ACC112 (cell line): ENCODE measurements around the gene HTT.

Source experiments
- H2AFZ ChIP-seq: fragments of 200-600 bp; sonication (generic); one replicate; pipeline ENCODE4 v1.6.0; 2017; ENCODE audit warnings: antibody characterized with exemption, low read length; ENCODE audit not compliant: unreplicated experiment
- H3K27ac ChIP-seq: fragments of 200-600 bp; sonication (generic); 2 replicates; pipeline ENCODE4 v1.5.1; 2014; ENCODE audit warnings: low read depth, mild to moderate bottlenecking, antibody characterized with exemption, low read length, moderate library complexity
- H3K27me3 ChIP-seq: fragments of 200-600 bp; sonication (generic); 2 replicates; pipeline ENCODE4 v1.6.1; 2014; ENCODE audit warnings: mild to moderate bottlenecking, antibody characterized with exemption, low read length, moderate library complexity, mixed read lengths; ENCODE audit not compliant: insufficient read depth
- H3K36me3 ChIP-seq: fragments of 200-600 bp; sonication (generic); 2 replicates; pipeline ENCODE4 v1.6.1; 2016; ENCODE audit warnings: mild to moderate bottlenecking, antibody characterized with exemption, low read length, moderate library complexity, mixed read lengths; ENCODE audit not compliant: insufficient read depth
- H3K4me1 ChIP-seq: fragments of 200-600 bp; sonication (generic); one replicate; pipeline ENCODE4 v1.6.1; 2016; ENCODE audit warnings: low read length, mixed read lengths; ENCODE audit not compliant: insufficient read depth, unreplicated experiment, control insufficient read depth
- H3K4me3 ChIP-seq: fragments of 200-600 bp; sonication (generic); 2 replicates; pipeline ENCODE4 v1.5.1; 2014; ENCODE audit warnings: mild to moderate bottlenecking, low read depth, low read length
- H3K79me2 ChIP-seq: fragments of 200-600 bp; sonication (generic); one replicate; pipeline ENCODE4 v1.6.0; 2016; ENCODE audit warnings: low read length; ENCODE audit not compliant: control insufficient read depth, unreplicated experiment, insufficient read depth

The HTT gene

DNA sequence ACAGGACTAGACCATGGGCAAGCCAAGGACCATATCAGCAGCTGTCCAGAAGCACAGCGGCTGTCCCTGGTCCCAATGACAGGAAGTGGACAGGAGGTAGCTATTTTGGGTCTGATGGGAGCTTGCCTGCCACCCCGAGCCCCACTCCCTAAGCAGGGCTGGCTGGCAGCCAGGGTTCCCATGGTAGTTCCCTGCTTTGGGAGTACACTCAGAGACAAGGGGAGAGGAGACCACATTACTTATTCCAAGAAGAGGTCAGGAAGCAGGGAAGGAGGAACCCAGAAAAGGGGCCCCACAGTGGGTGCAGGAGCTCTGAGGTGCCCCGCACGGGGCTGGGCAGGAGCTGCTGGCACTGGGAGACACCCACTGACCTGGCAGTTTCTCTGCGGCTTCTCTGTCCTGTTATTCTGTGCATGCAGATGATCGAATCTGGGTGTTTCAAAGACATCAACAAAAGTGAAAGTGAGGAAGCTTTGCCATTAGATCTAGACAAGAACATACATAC, 36.5 kb upstream of the HTT start:
- H3K36me3 ChIP-seq: no peaks in the 10 kb centered on the region
- peak overlapping the region; percentile 52 for H3K4me3 ChIP-seq
- peaks cover 11% of the 10 kb centered on the region for H3K4me1 ChIP-seq
- H3K27ac ChIP-seq: no peak overlapping the region
- H3K27me3 ChIP-seq: no peaks in the 10 kb centered on the region
- H3K79me2 ChIP-seq: peaks cover 5% of the 10 kb centered on the region
- H2AFZ ChIP-seq: peak overlapping the region; percentile 61

DNA sequence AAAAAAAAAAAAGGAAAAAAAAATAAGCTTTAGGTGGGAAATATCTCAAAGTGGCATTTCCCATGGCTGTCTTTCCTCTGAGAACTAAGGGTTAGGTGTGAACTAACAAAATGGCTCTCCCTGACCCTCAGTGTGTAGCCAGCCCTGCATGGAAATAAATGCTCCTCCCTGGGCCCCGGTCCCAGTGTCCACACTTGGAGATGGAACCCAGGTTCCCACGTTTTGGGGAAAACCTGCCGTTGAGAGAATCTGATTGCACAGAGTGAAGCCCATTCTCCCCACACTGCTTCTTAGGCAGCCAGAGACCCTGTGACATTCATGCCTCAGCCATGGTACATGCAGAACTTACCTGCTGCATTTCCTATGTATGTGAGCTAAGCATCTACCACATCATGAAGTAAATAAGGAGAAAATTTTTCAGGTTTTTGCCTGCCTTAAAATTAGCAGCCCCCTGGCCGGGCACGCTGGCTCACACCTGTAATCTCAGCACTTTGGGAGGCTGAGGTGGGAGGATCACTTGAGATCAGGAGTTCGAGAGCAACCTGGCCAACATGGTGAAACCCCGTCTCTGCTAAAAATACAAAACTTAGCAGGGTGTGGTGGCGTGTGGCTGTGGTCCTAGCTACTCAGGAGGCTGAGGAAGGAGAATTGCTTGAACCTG, 34.6 kb upstream of the HTT start:
- H3K36me3 ChIP-seq: no peaks in the 10 kb centered on the region
- H3K27me3 ChIP-seq: no peaks in the 10 kb centered on the region
- H3K27ac ChIP-seq: no peak overlapping the region
- H2AFZ ChIP-seq: no peak overlapping the region
- H3K4me1 ChIP-seq: peaks cover 11% of the 10 kb centered on the region
- H3K79me2 ChIP-seq: peaks cover 5% of the 10 kb centered on the region
- H3K4me3 ChIP-seq: no peak overlapping the region

DNA sequence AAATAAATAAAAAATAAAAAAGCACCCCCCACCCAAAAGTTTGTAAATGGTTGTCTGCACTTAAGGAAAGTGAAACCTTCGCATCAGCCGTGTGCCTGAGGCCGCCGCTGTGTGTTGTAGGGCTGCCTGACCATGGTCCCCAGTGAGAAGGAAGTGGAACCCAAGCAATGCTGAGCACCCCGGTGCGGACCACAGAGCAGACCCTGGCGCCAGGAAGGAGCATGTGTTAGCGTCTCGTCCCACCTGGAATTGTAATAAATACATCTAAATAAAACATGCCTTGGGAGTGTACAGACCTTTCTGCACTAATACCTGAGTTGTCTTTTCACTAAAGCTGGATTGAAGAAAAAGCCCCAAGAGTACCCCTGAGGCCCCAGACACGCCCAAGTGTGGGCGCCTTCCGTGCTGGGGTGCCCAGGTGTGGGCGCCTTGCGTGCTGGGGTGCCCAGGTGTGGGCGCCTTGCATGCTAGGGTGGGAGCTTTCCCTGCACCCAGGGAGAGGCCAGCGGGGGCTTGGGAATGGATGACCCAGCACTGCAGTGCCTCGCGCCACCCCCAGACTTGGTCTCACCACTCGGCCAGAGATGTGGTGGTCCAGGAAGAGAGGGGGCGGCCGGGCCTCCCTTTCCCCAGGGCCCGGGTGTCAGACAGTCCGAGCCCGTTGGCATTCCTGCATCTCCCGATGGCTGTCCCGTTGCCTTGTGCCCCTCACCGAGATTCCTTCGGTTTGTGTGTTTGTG, 33.9 kb upstream of the HTT start:
- peak overlapping the region; percentile 96 for H2AFZ ChIP-seq
- H3K27me3 ChIP-seq: no peaks in the 10 kb centered on the region
- no peaks in the 10 kb centered on the region for H3K36me3 ChIP-seq
- peaks cover 14% of the 10 kb centered on the region for H3K4me1 ChIP-seq
- H3K27ac ChIP-seq: no peak overlapping the region
- H3K4me3 ChIP-seq: peak overlapping the region; percentile 84
- H3K79me2 ChIP-seq: peaks cover 5% of the 10 kb centered on the region

DNA sequence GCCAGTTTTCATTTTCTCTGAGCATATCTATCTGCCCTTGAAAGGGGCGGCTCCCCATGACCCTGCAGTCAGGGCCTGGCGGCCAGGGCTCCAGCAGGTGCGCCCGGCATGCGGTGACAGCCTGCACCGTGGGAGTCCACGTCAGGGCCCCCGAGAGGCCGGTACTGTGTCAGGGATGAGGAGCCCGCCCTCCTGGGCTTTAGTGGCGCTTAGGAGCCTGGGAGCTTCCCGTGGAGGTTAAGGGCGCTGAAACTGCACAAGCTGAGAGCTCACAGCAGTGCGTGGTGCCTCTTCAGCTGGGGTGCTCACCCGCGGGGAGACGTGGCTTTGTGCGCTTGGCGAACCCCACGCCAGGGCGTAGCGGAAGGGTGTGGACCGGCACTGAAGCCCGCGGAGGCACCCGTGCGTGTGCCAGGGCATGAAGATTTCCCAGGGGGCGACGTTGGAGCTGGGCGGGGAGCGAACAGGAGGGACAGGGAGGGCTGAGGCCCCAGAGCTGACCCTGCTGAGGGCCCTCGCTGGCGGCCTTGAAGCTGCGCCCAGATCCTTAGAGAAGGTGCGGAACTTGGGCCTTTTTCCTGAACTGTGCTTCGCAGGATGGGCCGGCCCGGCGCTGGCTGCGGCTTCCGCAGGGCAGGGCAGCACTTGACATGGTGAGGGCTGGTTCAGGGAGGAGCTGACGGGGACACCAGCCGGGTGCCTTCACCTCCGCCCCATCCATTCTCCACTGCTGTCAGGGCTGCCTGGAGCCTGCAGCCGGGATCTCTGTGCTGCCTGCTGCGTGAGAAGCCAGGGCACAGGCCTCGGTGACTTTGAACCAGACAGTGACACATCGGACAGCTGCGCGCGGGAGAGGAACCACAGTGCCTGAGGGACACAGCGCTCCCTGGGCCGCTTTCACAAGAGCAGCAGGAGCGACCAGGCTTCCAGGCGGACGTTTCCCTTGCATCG, 33.0 kb upstream of the HTT start:
- Histone ChIP-seq H3K36me3 (no peaks in the 10 kb centered on the region), H3K4me3 (peak overlapping the region; percentile 84), H3K27me3 (no peaks in the 10 kb centered on the region)

DNA sequence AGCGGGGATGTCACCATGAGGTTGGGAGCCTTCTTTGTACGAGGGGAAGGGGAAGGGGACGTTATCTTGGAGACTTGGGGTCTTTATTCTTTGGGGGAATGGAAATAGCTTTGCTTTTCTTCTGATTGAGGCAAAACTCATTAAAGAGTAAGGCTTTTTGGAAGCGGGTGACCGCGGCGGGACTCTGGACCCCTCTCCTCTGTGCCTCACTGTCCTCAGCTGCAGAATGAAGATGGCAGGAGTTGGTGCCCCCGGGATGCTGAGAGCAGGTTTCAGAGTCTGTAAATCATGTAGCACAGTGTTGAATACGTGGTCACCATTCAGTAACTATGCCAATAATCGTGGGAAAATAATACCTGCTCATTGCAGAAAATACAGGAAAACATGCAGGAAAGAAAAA, 32.3 kb upstream of the HTT start:
- Histone ChIP-seq H3K36me3 (no peaks in the 10 kb centered on the region), H3K27me3 (no peaks in the 10 kb centered on the region), H3K4me3 (peak overlapping the region; percentile 84), H3K27ac (no peak overlapping the region), H2AFZ (peak overlapping the region; percentile 96), H3K79me2 (peaks cover 5% of the 10 kb centered on the region), H3K4me1 (peaks cover 14% of the 10 kb centered on the region)

More for the DNA sequence above, 33.0 kb upstream of the HTT start:
- Histone ChIP-seq H3K79me2 (peaks cover 5% of the 10 kb centered on the region), H2AFZ (peak overlapping the region; percentile 96), H3K27ac (peak overlapping the region; percentile 25; the same call in 1 of the 2 replicates), H3K4me1 (peaks cover 14% of the 10 kb centered on the region)

DNA sequence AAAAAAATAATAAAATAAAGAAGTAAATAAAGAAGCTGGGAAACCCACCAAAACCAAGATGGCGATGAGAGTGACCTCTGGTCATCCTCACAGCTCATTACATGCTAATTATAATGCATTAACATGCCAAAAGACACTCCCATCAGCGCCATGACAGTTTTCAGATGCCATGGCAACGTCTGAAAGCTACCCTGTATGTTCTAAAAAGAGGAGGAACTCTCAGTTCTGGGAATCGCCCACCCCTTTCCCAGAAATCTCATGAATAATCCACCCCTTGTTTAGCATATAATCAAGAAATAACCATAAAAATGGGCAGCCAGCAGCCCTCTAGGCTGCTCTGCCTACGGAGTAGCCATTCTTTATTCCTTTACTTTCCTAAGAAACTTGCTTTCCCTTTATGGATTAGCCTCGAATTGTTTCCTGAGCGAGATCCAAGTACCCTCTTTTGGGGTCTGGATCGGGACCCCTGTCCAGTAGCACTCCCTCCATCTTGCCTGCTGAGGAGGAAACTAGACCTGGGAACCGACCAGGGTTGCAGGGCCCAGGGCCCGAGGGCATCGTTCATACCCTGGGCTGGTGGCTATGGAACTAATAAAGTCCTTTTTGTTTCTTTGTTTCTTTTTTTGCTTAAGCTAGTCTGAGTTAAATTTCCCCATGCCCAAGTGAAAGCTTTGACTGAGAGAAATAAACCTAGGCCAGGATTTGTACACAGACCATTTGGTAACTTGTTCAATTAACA, 31.0 kb upstream of the HTT start:
- Histone ChIP-seq H3K4me3 (no peak overlapping the region), H3K27me3 (no peaks in the 10 kb centered on the region), H3K4me1 (peaks cover 12% of the 10 kb centered on the region), H3K27ac (no peak overlapping the region), H2AFZ (no peak overlapping the region), H3K79me2 (peaks cover 5% of the 10 kb centered on the region), H3K36me3 (no peaks in the 10 kb centered on the region)

DNA sequence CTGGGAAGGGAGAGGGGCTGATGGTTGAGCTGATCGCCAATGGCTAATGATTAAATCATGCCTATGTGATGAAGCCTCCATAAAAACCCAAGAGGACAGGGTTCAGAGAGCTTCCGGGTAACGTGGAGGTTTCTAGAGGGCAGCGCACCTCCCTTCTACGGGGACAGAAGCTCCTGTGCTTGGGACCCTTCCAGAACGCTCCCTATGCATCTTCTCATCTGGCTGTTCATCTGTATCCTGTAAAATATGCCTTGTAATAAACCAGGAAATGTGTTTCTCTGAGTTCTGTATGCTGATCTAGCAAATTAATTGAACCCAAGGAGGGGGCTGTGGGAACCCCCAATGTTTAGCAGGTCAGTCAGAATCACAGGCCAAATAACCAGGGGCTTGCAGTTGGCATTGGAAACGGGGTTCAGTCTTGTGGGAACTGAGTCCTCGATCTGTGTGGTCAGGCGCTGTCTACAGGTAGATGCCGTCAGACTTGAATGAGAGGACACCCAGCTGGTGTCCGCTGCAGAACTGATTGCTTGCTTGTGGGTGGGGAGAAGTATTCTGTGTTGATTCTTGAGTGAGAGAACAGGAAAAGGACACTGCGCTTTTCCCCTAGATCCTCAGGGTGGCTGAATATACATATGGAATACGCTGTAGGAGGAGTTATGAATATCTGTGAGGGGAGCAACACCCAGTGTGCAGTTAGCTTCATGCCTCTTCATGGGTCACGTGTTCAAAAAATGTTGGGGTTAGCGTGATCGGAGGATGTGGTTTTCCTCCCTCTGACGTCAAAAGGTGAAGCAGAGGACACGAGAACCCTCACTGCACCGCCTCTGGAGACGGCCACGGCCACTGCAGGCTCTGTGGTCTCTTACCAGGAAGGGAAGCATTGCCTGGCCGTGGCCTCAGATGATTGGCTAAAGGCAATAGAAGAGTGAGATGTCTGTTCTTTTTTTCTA, 29.3 kb upstream of the HTT start:
- Histone ChIP-seq H3K27ac (no peak overlapping the region), H2AFZ (no peak overlapping the region), H3K27me3 (no peaks in the 10 kb centered on the region), H3K4me3 (no peak overlapping the region), H3K36me3 (no peaks in the 10 kb centered on the region), H3K4me1 (peaks cover 12% of the 10 kb centered on the region), H3K79me2 (peaks cover 5% of the 10 kb centered on the region)

DNA sequence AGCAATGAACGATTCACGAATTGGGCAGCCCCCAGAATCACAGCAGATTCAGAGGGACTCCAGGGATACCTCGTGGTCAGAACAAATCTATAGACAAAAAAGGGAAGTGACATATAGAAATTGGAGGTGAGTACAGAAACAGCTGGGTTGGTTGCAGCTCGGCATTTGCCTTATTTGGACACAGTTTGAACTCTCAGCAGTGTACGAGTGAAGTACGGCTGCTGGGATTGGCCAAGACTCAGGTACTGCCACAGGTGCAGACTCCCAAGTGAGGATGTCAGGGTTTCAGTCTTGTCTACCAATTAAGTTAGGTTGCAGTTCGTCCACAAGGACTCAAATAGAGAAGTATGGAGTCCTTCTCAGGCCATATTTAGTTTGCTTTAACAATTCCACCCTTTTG, 28.3 kb upstream of the HTT start:
- no peaks in the 10 kb centered on the region for H3K36me3 ChIP-seq
- peaks cover 5% of the 10 kb centered on the region for H3K79me2 ChIP-seq
- H3K27ac ChIP-seq: no peak overlapping the region
- H2AFZ ChIP-seq: no peak overlapping the region
- H3K4me1 ChIP-seq: peaks cover 12% of the 10 kb centered on the region
- no peaks in the 10 kb centered on the region for H3K27me3 ChIP-seq
- no peak overlapping the region for H3K4me3 ChIP-seq

DNA sequence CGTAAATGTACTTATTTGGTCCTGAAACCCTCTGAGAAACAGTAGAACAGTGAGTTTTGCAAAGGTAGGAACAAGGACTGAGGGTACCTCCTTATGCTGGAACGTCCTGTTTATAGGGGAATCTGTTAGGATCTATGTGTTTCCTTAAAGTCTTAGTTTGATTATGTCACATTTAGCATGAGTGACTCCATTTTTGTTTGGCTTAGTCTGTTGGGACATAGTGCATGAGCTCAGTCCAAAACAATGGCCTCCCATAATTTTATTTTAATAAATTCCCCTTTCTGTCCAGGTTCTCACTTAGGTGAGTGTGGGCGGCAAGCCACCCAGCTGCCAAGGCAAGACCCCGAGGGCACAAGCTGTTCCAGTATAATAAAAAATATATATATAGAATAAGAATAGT, 27.9 kb upstream of the HTT start:
- Histone ChIP-seq H3K4me1 (peaks cover 12% of the 10 kb centered on the region), H3K79me2 (peaks cover 5% of the 10 kb centered on the region), H3K27ac (no peak overlapping the region), H3K4me3 (no peak overlapping the region), H3K36me3 (no peaks in the 10 kb centered on the region), H2AFZ (no peak overlapping the region), H3K27me3 (no peaks in the 10 kb centered on the region)
